GM21619 (cell line): ENCODE data around the gene TMEM184A.

Experiments
- ATAC-seq: cut with Tn5 transposase; IDR thresholded peaks from one replicate; pipeline ENCODE4 v1.9.1; 2021; ENCODE audit not compliant: unreplicated experiment

TMEM184A gene

GRCh38 chr7:1553512-1554210 is 2.3 kb downstream of the TMEM184A start:
- no peak for ATAC-seq

- no peak for ATAC-seq
Observed at GRCh38 chr7:1552200-1552599, 3.8 kb downstream of the TMEM184A start.

DNA sequence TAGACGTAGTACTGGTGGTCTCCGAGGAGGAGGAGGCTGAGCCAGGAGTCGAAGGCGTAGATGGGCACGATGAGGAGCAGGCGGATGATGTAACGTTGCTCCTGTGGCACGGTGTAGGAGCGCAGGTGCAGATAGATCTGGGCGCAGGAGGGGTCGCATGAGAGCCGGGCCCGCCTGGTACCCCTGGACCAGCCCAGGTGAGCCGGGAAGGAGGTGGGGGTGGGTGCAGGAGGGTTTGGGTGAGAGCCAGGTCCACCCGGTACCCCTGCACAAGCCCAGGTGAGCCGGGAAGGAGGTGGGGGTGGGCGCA is 5.2 kb downstream of the TMEM184A start:
- no peak for ATAC-seq

DNA sequence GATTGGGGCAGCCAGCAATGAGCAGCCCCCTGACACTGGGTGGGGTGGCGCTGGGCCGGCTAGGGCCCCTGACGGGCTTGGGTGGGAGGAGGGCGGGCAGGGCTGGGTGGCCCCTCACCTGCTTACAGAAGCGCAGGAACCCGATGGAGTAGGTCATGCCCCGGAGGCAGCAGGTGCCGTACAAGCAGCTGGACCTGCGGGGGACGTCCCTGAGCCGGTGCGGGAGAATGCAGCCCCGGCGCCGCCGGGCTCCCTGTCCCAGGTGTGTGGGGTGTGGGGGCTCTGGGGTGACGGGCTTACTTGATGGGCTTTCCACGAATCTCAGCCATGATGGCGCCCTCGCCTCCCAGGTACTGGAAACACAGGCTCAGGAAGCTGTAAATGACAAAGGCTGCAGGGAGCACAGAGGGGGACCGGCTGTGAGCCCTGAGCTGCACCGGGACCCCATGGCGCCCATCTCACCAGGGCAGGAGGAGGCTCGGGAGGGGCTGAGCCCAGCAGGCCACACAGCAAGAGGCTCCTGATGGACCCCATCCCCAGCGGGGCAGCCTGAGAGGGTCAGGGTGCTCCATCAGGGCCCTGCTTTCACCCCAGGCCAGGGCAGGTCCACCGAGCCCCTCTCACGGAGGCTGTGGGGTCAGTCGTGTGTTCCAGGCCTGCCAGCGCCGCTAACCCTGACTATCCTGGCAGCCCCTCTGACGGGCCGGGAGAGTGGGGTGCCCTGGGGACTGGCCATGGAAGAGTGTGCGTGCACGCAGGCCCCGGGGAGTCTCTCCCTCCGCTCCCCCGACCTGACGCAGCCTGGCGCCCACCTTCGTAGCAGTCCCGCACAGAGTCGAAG is 5.8 kb downstream of the TMEM184A start:
- no peak for ATAC-seq

DNA sequence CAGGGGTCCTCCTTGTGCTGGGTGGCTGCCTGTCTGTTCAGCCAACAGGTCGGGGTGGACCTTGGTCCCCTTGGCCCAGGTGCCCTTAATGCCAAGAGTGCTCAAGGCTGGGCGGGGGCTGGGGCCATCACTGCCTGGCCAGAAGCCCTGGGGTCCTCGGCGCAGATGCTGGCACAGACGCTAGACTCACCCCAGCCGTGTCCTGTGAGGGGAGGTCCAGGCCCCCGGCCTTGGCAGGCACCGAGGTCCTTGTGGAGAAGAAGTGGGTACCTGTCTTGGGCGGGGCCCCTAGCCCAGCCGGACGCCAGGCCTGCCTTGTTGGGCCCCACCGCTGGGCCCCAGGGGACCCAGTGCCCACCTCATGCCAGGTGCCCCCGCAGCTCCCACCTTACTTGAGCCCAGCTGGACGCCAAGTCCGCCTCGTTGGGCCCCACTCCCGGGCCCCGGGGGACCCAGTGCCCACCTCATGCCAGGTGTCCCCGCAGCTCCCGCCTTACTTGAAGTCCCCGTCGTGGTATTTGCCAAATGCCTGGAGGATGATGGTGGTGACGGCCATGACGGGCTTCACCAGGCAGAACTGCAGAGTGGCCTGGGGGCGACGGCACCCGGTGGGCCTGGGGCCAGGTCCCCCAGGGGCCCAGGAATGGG is 6.5 kb downstream of the TMEM184A start:
- no peak for ATAC-seq

DNA sequence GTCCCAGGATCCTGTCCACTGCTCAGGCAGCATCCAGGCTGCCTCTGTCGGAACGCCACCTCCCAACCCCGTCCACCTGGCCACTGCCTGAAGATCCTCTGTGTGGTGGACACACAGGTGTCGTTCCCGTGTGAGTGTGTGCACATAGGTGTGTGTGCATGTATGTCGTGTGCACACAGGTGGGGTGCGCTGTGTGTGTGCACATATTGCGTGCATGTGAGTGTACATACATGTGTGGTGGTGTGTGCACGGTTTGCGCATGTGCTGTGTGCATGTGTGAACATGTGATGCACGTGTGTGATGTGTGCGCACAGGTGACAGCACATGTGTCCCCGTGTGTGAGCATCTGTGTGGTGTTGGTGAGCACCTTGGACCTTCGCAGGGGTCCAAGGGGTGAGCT is 7.1 kb downstream of the TMEM184A start:
- no peak for ATAC-seq

GRCh38 chr7:1548438-1548831 is 7.6 kb downstream of the TMEM184A start:
- ATAC-seq: no peak

- no peak for ATAC-seq
Observed at GRCh38 chr7:1547777-1548437, 8.1 kb downstream of the TMEM184A start.

- ATAC-seq: no peak
Observed at GRCh38 chr7:1546909-1547776, 8.9 kb downstream of the TMEM184A start.

GRCh38 chr7:1546274-1546908 is 9.6 kb downstream of the TMEM184A start:
- no peak for ATAC-seq

DNA sequence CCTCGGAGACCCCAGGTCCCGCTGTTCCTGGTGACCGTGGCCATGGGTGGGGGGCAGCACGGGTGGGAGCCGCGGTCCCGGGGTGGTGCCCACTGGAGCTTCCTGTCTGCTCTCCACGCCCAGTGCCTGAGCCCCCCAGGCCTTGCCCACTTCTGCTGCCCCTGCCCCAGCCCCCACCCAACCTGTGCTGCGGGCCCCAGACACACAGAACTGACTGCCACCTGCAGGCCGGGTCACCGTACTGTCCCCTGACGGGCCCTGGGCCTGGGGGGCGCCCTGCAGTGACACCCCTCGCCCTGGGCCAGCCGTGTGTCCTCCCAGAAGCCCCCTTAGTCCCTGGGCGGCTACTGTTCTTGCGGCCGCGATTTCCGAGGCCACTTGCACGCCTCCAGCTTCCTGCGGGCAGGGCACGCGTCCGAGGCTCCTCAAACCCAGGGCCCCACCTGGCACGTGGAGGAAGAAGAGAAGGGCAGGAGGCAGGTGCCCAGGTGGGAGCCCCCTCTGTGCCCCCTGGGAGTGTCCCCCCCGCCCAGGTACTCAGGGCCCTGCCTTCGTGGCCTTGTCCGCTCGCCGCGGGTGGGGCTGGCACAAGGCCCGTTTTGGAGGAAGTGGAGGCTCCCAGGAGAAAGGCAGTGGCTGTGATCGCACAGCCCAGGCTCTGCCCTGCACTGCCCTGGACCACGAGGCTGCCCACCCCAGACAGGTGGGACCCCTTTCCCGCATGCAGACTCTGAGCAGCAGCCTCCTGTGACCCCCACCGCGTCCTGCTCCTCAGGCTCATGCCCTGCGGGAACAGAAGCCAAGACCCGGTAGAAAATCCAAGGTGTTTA is 10.4 kb downstream of the TMEM184A start:
- no peak for ATAC-seq

DNA sequence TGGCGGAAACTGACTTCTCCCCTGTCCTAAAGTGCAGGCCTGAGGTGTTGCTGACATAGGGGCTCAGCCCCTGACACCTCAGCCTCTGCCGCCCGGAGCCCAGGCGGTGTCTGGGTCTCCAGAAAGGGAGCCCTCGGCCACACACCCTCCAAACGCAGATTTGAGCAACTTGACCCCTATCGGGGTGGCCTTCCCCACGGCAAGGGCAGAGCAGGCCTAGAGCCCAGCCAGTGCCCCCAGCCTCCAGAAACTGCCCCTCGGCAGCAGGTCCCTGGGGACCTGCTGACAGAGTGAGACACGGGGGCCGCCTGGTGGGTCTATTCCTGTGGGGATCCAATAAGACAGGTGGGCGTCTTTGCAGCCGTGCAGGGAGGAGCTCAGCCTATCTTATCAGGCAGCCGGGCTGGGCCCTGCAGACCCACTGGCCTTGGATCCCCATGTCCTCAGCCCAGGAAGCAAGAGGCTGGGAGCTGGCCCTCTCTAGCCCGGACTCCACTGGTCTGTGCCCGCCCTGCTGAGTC is 11.0 kb downstream of the TMEM184A start:
- ATAC-seq: no peak

- ATAC-seq: no peak
Observed at GRCh38 chr7:1544178-1544895, 11.7 kb downstream of the TMEM184A start.

DNA sequence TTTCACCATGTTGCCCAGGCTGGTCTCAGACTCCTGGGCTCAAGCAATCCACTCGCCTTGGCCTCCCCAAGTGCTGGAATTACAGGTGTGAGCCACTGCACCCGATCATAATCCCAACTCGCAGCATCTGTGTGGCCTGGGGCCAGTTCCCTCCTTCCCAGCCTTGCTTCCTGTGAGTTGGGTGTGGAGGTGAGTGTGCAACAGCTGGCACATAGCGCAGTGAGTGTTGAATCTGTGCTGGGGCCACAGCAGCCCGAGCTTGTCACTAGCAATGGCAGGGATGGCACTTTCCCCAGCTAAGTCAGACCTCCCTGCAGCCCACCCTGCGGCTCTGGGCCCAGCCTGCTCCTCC is 12.2 kb downstream of the TMEM184A start:
- ATAC-seq: no peak

GRCh38 chr7:1542841-1543747 is 12.9 kb downstream of the TMEM184A start:
- no peak for ATAC-seq

- no peak for ATAC-seq
Observed at GRCh38 chr7:1542329-1542728, 13.7 kb downstream of the TMEM184A start.

DNA sequence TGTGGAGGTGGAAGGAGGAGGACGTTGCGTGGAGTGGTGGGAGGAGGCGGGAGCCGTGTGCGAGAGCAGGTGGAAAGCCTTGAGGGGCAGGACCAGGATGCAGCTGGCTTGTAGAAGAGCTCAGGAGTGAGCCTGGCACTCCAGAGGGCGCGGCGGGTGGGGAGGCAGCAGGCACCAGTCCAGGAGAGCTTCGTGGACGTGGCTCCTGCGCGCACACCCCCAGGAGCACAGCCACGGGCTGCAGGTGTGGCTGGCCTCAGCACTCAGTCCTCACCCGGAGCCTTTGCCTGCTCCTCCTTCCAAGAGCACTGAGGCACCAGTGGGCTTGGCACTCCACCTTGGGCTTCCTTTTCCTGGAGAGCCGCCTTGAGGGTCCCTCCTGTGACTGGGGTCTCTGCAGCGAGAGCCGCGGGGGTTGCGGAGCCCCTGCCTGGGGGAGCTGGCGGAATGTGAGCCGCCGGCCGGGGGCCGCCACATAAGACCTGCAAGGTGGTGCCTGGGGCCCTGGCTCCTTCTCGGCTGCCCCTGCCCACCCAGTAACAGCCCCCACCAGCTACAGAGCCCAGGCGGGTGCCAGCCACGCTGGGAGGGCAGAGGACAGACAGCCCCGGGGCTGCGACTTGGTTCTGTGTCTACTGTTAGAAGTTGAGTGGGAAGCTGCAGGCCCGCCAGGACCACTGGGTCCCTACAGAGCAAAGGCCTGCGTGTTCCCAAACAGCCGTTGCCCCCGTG is 14.4 kb downstream of the TMEM184A start:
- ATAC-seq: no peak
